Karpas-422 (cell line): ENCODE results near the gene ENPEP. TPM values are rescaled to one million over a fixed set of nuclear protein-coding genes. Genes with fewer than 3 reads are reported as not detected.
"Not testable (repeated sequence)": the region's sequence is repeated elsewhere in the genome, so short reads cannot be mapped to it uniquely, and the experiment has no call there.

Experiments
- DNase-seq: peaks from one replicate; pipeline ENCODE4 v3.0.0-alpha.2; 2015
- H2AFZ ChIP-seq: fragments of 200-600 bp; sonication (generic); 2 replicates; pipeline ENCODE4 v1.6.1; 2014; ENCODE audit warnings: antibody characterized with exemption, low read length, mixed read lengths
- H3K27ac ChIP-seq: fragments of 200-600 bp; sonication (generic); 2 replicates; pipeline ENCODE4 v1.5.1; 2014; ENCODE audit warnings: mild to moderate bottlenecking, low read length, moderate library complexity
- H3K27me3 ChIP-seq: fragments of 200-600 bp; sonication (generic); 2 replicates; pipeline ENCODE4 v1.6.1; 2014; ENCODE audit warnings: low read length, mixed read lengths
- H3K36me3 ChIP-seq: fragments of 200-600 bp; sonication (generic); 2 replicates; pipeline ENCODE4 v1.6.1; 2014; ENCODE audit warnings: low read length, mixed read lengths; ENCODE audit not compliant: insufficient read depth
- H3K4me1 ChIP-seq: fragments of 200-600 bp; sonication (generic); 2 replicates; pipeline ENCODE4 v1.6.1; 2014; ENCODE audit warnings: mild to moderate bottlenecking, low read length, mixed read lengths
- H3K4me2 ChIP-seq: fragments of 200-600 bp; sonication (generic); 2 replicates; pipeline ENCODE4 v1.6.1; 2014; ENCODE audit warnings: low read length, low read depth, mild to moderate bottlenecking; ENCODE audit not compliant: poor library complexity, severe bottlenecking
- H3K4me3 ChIP-seq: fragments of 200-600 bp; sonication (generic); 2 replicates; pipeline ENCODE4 v1.5.1; 2014; ENCODE audit warnings: mild to moderate bottlenecking, antibody characterized with exemption, low read length, mixed read lengths
- H3K79me2 ChIP-seq: fragments of 200-600 bp; sonication (generic); 2 replicates; pipeline ENCODE4 v1.6.1; 2014; ENCODE audit warnings: mild to moderate bottlenecking, low read length, mixed read lengths
- H3K9ac ChIP-seq: fragments of 200-600 bp; sonication (generic); 2 replicates; pipeline ENCODE4 v1.6.0; 2014; ENCODE audit warnings: low read length
- H3K9me2 ChIP-seq: fragments of 200-600 bp; sonication (generic), shearing (Covaris generic); replicated peaks from 2 replicates; pipeline ENCODE4 v1.6.0; 2014; ENCODE audit warnings: mild to moderate bottlenecking, low read length, moderate library complexity; ENCODE audit not compliant: insufficient read depth
- H3K9me3 ChIP-seq: fragments of 300-700, 200-600 bp; sonication (generic); 2 replicates; pipeline ENCODE4 v1.6.1; 2014; ENCODE audit warnings: low read length, mixed read lengths
- H4K20me1 ChIP-seq: fragments of 200-600 bp; sonication (generic); 2 replicates; pipeline ENCODE4 v1.6.1; 2014; ENCODE audit warnings: mild to moderate bottlenecking, antibody characterized with exemption, low read length, low read depth; ENCODE audit not compliant: insufficient read depth
- total RNA-seq: library from RNA; depleted of rRNA; stranded (reverse); fragments of >200 nt; shearing (Covaris generic); gene quantifications from 2 replicates; pipeline ENCODE4 v1.2.3, GENCODE V29; 2014; ENCODE audit warnings: low replicate concordance; rRNA removed

ENPEP gene
- total RNA-seq, result not detected in 2 replicates

- no peaks in the 10 kb centered on the region for H3K9me2 ChIP-seq
Measured at GRCh38 chr4:110475881-110476818, at the start of gene ENPEP. Gene ENPEP, plus strand, starts transcription at chr4:110476155. Its CDS starts 260 bp downstream, at chr4:110476415.

GRCh38 chr4:110431805-110432204 is 44.1 kb upstream of the ENPEP start:
- H3K79me2 ChIP-seq, H3K4me2 ChIP-seq, H3K4me3 ChIP-seq, H3K9ac ChIP-seq, DNase-seq, H3K36me3 ChIP-seq, H2AFZ ChIP-seq, H3K9me3 ChIP-seq, H3K4me1 ChIP-seq, H3K27ac ChIP-seq, H4K20me1 ChIP-seq, H3K9me2 ChIP-seq, H3K27me3 ChIP-seq: not testable (repeated sequence)

More at GRCh38 chr4:110475881-110476818, at the start of gene ENPEP:
- no peaks in the 10 kb centered on the region for H3K4me1 ChIP-seq
- H2AFZ ChIP-seq, result no peak within 1 kb of the TSS
- H4K20me1 ChIP-seq, result no peaks in the 10 kb centered on the region
- H3K9ac ChIP-seq, result no peak within 1 kb of the TSS
- DNase-seq, result no peak
- no peaks in the 10 kb centered on the region for H3K9me3 ChIP-seq
- H3K36me3 ChIP-seq, result no peaks in the 10 kb centered on the region
- H3K27ac ChIP-seq, result no peak within 1 kb of the TSS
- no peak within 1 kb of the TSS for H3K4me3 ChIP-seq
- H3K4me2 ChIP-seq, result no peak within 1 kb of the TSS
- no peaks in the 10 kb centered on the region for H3K27me3 ChIP-seq
- H3K79me2 ChIP-seq, result no peaks in the 10 kb centered on the region

- not testable (repeated sequence) for H3K4me1 ChIP-seq, DNase-seq, H3K9me2 ChIP-seq, H3K27ac ChIP-seq, H4K20me1 ChIP-seq, H2AFZ ChIP-seq, H3K4me2 ChIP-seq, H3K4me3 ChIP-seq, H3K79me2 ChIP-seq, H3K27me3 ChIP-seq, H3K36me3 ChIP-seq, H3K9me3 ChIP-seq, H3K9ac ChIP-seq
Measured at GRCh38 chr4:110437292-110437691, 38.7 kb upstream of the ENPEP start.

GRCh38 chr4:110439209-110439608 is 36.7 kb upstream of the ENPEP start:
- not testable (repeated sequence) for H3K79me2 ChIP-seq, H3K4me2 ChIP-seq, DNase-seq, H3K27me3 ChIP-seq, H4K20me1 ChIP-seq, H3K4me3 ChIP-seq, H3K9ac ChIP-seq, H3K9me3 ChIP-seq, H3K9me2 ChIP-seq, H3K4me1 ChIP-seq, H3K36me3 ChIP-seq, H2AFZ ChIP-seq, H3K27ac ChIP-seq

- Histone ChIP-seq H3K4me2 (no peak overlapping the region), H3K79me2 (no peaks in the 10 kb centered on the region), H3K4me3 (no peak overlapping the region), H3K27me3 (no peaks in the 10 kb centered on the region), H3K36me3 (no peaks in the 10 kb centered on the region), H2AFZ (no peak overlapping the region), H3K4me1 (no peaks in the 10 kb centered on the region), H3K9me2 (no peaks in the 10 kb centered on the region), H3K9me3 (no peaks in the 10 kb centered on the region), H3K9ac (no peak overlapping the region), H3K27ac (no peak overlapping the region), H4K20me1 (no peaks in the 10 kb centered on the region)
- DNase-seq, result no peak
Measured at GRCh38 chr4:110442309-110442708, 33.6 kb upstream of the ENPEP start.

GRCh38 chr4:110442788-110443187 is 33.2 kb upstream of the ENPEP start:
- Histone ChIP-seq H3K4me3 (no peak overlapping the region), H3K79me2 (no peaks in the 10 kb centered on the region), H2AFZ (no peak overlapping the region), H3K4me1 (no peaks in the 10 kb centered on the region), H4K20me1 (no peaks in the 10 kb centered on the region), H3K27me3 (no peaks in the 10 kb centered on the region), H3K27ac (no peak overlapping the region), H3K9ac (no peak overlapping the region), H3K9me2 (no peaks in the 10 kb centered on the region), H3K9me3 (no peaks in the 10 kb centered on the region), H3K36me3 (no peaks in the 10 kb centered on the region), H3K4me2 (no peak overlapping the region)
- DNase-seq, result no peak

- Histone ChIP-seq H3K9me2 (no peaks in the 10 kb centered on the region), H3K36me3 (no peaks in the 10 kb centered on the region), H4K20me1 (no peaks in the 10 kb centered on the region), H3K4me2 (no peak overlapping the region), H3K27me3 (no peaks in the 10 kb centered on the region), H3K4me1 (no peaks in the 10 kb centered on the region), H3K27ac (no peak overlapping the region), H3K9me3 (no peaks in the 10 kb centered on the region), H3K79me2 (no peaks in the 10 kb centered on the region), H2AFZ (no peak overlapping the region), H3K4me3 (no peak overlapping the region), H3K9ac (no peak overlapping the region)
- no peak for DNase-seq
Measured at GRCh38 chr4:110449947-110450346, 26.0 kb upstream of the ENPEP start.

GRCh38 chr4:110452546-110452945 is 23.4 kb upstream of the ENPEP start:
- Histone ChIP-seq H3K9me3 (no peaks in the 10 kb centered on the region), H4K20me1 (no peaks in the 10 kb centered on the region), H3K9ac (no peak overlapping the region), H2AFZ (no peak overlapping the region), H3K4me2 (no peak overlapping the region), H3K27me3 (no peaks in the 10 kb centered on the region), H3K79me2 (no peaks in the 10 kb centered on the region), H3K4me3 (no peak overlapping the region), H3K36me3 (no peaks in the 10 kb centered on the region), H3K4me1 (no peaks in the 10 kb centered on the region), H3K27ac (no peak overlapping the region), H3K9me2 (no peaks in the 10 kb centered on the region)
- DNase-seq, result no peak
